Measurements from ENCODE around the gene TAS2R43. TPM values are rescaled to one million over a fixed set of nuclear protein-coding genes. Genes with fewer than 3 reads are reported as not detected.

The TAS2R43 gene
- polyA plus RNA-seq, 1 of the 3 experiments (the other 2 are of a cell fraction) = not detected

- Histone ChIP-seq H4K20me1 (ENCODE audit: insufficient read depth) (no peaks in the 10 kb centered on the region), H3K36me3 (replicated peaks in 1 of 2; ENCODE audit: control insufficient read depth in 1 of 2, insufficient read depth in 2 of 2, low read length in 1 of 2) (no peaks in the 10 kb centered on the region), H3K9me2 (no peaks in the 10 kb centered on the region), H3K27ac (ENCODE audit: low read depth in 2 of 2, low read length in 1 of 2) (no peak overlapping the region), H3K9me3 (no peaks in the 10 kb centered on the region), H3K4me3 (ENCODE audit: low read depth in 2 of 2, low read length in 1 of 2) (no peak overlapping the region), H3F3A (replicated peaks; ENCODE audit: insufficient read depth) (no peaks in the 10 kb centered on the region), H3K4me1 (ENCODE audit: control insufficient read depth in 1 of 2, insufficient read depth in 2 of 2, low read depth in 1 of 2, low read length in 1 of 2) (no peaks in the 10 kb centered on the region), H3K27me3 (ENCODE audit: insufficient read depth) (no peaks in the 10 kb centered on the region), H3K79me2 (ENCODE audit: insufficient read depth) (no peaks in the 10 kb centered on the region), H3K4me2 (no peak overlapping the region), H3K9ac (no peak overlapping the region), H2AFZ (ENCODE audit: low read depth) (no peak overlapping the region)
- TF ChIP-seq RAD21 (IDR thresholded peaks at IDR 0.05; ENCODE audit: low read length) = no peak
- no peak for TF ChIP-seq MAX (IDR thresholded peaks at IDR 0.05; ENCODE audit: low read depth)
- TF ChIP-seq POLR2AphosphoS5 (IDR thresholded peaks at IDR 0.05; ENCODE audit: low read depth, low read length) = no peak
- TF ChIP-seq JUND (IDR thresholded peaks at IDR 0.05) = no peak
- no peak for TF ChIP-seq FOXJ3 (CRISPR knock-in tag; IDR thresholded peaks at IDR 0.05)
- TF ChIP-seq TAF1 (IDR thresholded peaks at IDR 0.05; ENCODE audit: borderline replicate concordance, low read depth, low read length) = no peak
- no peak for TF ChIP-seq REST (IDR thresholded peaks at IDR 0.05; ENCODE audit: low read depth, low read length)
- TF ChIP-seq NRF1 (IDR thresholded peaks at IDR 0.05; ENCODE audit: low read depth, low read length) = no peak
- no peak for TF ChIP-seq USF2 (IDR thresholded peaks at IDR 0.05; ENCODE audit: borderline replicate concordance, low read depth, low read length)
- no peak for TF ChIP-seq PBX3 (IDR thresholded peaks at IDR 0.05)
- TF ChIP-seq EP300 (IDR thresholded peaks at IDR 0.05; ENCODE audit: borderline replicate concordance in 1 of 2, low read depth in 1 of 2, low read length in 1 of 2) = no peak
- TF ChIP-seq NFIC (IDR thresholded peaks at IDR 0.05; ENCODE audit: borderline replicate concordance) = no peak
- TF ChIP-seq IRF3 (IDR thresholded peaks at IDR 0.05; ENCODE audit: low read depth, low read length) = no peak
- no peak for TF ChIP-seq RFX5 (IDR thresholded peaks at IDR 0.05; ENCODE audit: low read length)
- no peak for TF ChIP-seq MXI1 (IDR thresholded peaks at IDR 0.05; ENCODE audit: low read depth, low read length)
- no peak for TF ChIP-seq EZH2phosphoT487 (IDR thresholded peaks at IDR 0.05; ENCODE audit: borderline replicate concordance, low read depth)
- no peak for TF ChIP-seq RXRA (IDR thresholded peaks at IDR 0.05; ENCODE audit: borderline replicate concordance, low read depth)
- no peak for TF ChIP-seq TEAD4 (IDR thresholded peaks at IDR 0.05; ENCODE audit: borderline replicate concordance, insufficient read depth)
- TF ChIP-seq FOXM1 (IDR thresholded peaks at IDR 0.05; ENCODE audit: low read depth) = no peak
- no peak for TF ChIP-seq SMC3 (IDR thresholded peaks at IDR 0.05; ENCODE audit: low read depth, low read length)
- ChIA-PET CTCF (no interaction called here), POLR2A (no interaction called here)
- DNase-seq = no peak
- WGBS (ENCODE audit: low lambda C conversion rate) = 0% methylated on average over 2 of the region's 3 CpGs
These were observed 16.5 kb downstream of the TAS2R43 start for GRCh38 chr12:11075642-11076041.

Data from SK-N-SH (cell line).